ENCODE results near the gene OTOF. TPM values are rescaled to one million over a fixed set of nuclear protein-coding genes. Genes with fewer than 3 reads are reported as not detected.

The OTOF gene
- total and polyA plus RNA-seq, 5 donors: 0.15 to 0.25 (median 0.25) TPM; not detected in 2

- 77% methylated on average over 14 of the region's 14 CpGs for WGBS
- DNase-seq (peak in 1 of 3 donors; percentile 50), ATAC-seq (no peak)
- Histone ChIP-seq H3K27me3 (ENCODE audit: control insufficient read depth, insufficient read depth) (no peaks in the 10 kb centered on the region), H3K4me3 (ENCODE audit: low read length) (no peak overlapping the region), H3K27ac (ENCODE audit: low read length) (no peak overlapping the region), H3K4me1 (ENCODE audit: control insufficient read depth, insufficient read depth, low read length) (no peaks in the 10 kb centered on the region), H3K9me3 (ENCODE audit: control insufficient read depth, low read length) (no peaks in the 10 kb centered on the region)
- intact Hi-C loops (cut with DNase I): no loop called here
These were observed 13.3 kb downstream of the OTOF start for GRCh38 chr2:26464390-26465265.

GRCh38 chr2:26463244-26464192 is 14.4 kb downstream of the OTOF start:
- ATAC-seq (peak in 1 of 2 donors; percentile 49), DNase-seq (peak in 2 of 3 donors; percentile 32 to 44)
- H3K27ac ChIP-seq (ENCODE audit: low read length): no peak overlapping the region
- no peaks in the 10 kb centered on the region for H3K9me3 ChIP-seq (ENCODE audit: control insufficient read depth, low read length)
- no peaks in the 10 kb centered on the region for H3K4me1 ChIP-seq (ENCODE audit: control insufficient read depth, insufficient read depth, low read length)
- intact Hi-C loops (cut with DNase I): no loop called here
- WGBS: 88% methylated on average over 25 of the region's 25 CpGs
- H3K27me3 ChIP-seq (ENCODE audit: control insufficient read depth, insufficient read depth): no peaks in the 10 kb centered on the region
- H3K4me3 ChIP-seq (ENCODE audit: low read length): no peak overlapping the region

- Histone ChIP-seq H3K27me3 (ENCODE audit: control insufficient read depth, insufficient read depth) (no peaks in the 10 kb centered on the region), H3K9me3 (ENCODE audit: control insufficient read depth, low read length) (no peaks in the 10 kb centered on the region), H3K4me3 (ENCODE audit: low read length) (no peak overlapping the region), H3K27ac (ENCODE audit: low read length) (no peak overlapping the region), H3K4me1 (ENCODE audit: control insufficient read depth, insufficient read depth, low read length) (no peaks in the 10 kb centered on the region)
- peak in 2 of 3 donors; percentile 50 to 56 for DNase-seq
- peak in 1 of 2 donors; percentile 35 for ATAC-seq
- intact Hi-C loops (cut with DNase I): no loop called here
- WGBS: 86% methylated on average over 14 of the region's 14 CpGs
These were observed 15.2 kb downstream of the OTOF start for GRCh38 chr2:26462511-26463243.

GRCh38 chr2:26462100-26462499 is 15.8 kb downstream of the OTOF start:
- Histone ChIP-seq H3K27me3 (ENCODE audit: control insufficient read depth, insufficient read depth) (no peaks in the 10 kb centered on the region), H3K4me1 (ENCODE audit: control insufficient read depth, insufficient read depth, low read length) (no peaks in the 10 kb centered on the region), H3K27ac (ENCODE audit: low read length) (no peak overlapping the region), H3K4me3 (ENCODE audit: low read length) (no peak overlapping the region), H3K9me3 (ENCODE audit: control insufficient read depth, low read length) (no peaks in the 10 kb centered on the region)
- DNase-seq (peak in 2 of 3 donors; percentile 18 to 53), ATAC-seq (no peak)
- intact Hi-C loops (cut with DNase I): no loop called here
- WGBS: 91% methylated on average over 6 of the region's 6 CpGs

- WGBS: 89% methylated on average over 19 of the region's 19 CpGs
- intact Hi-C loops (cut with DNase I): no loop called here
- peak in 2 of 3 donors; percentile 29 to 40 for DNase-seq
These were observed 16.3 kb downstream of the OTOF start for GRCh38 chr2:26461601-26462023.

GRCh38 chr2:26460613-26461031 is 17.3 kb downstream of the OTOF start:
- Histone ChIP-seq H3K27ac (ENCODE audit: low read length) (no peak overlapping the region), H3K9me3 (ENCODE audit: control insufficient read depth, low read length) (no peaks in the 10 kb centered on the region), H3K4me3 (ENCODE audit: low read length) (no peak overlapping the region), H3K4me1 (ENCODE audit: control insufficient read depth, insufficient read depth, low read length) (no peaks in the 10 kb centered on the region), H3K27me3 (ENCODE audit: control insufficient read depth, insufficient read depth) (no peaks in the 10 kb centered on the region)
- ATAC-seq (no peak), DNase-seq (peak; percentile 9 to 37 (median 32))
- intact Hi-C loops (cut with DNase I): no loop called here
- 90% methylated on average over 19 of the region's 19 CpGs for WGBS

More at GRCh38 chr2:26461601-26462023, 16.3 kb downstream of the OTOF start:
- Histone ChIP-seq H3K4me1 (ENCODE audit: control insufficient read depth, insufficient read depth, low read length) (no peaks in the 10 kb centered on the region), H3K27ac (ENCODE audit: low read length) (no peak overlapping the region), H3K4me3 (ENCODE audit: low read length) (no peak overlapping the region), H3K27me3 (ENCODE audit: control insufficient read depth, insufficient read depth) (no peaks in the 10 kb centered on the region), H3K9me3 (ENCODE audit: control insufficient read depth, low read length) (no peaks in the 10 kb centered on the region)
- ATAC-seq: no peak

GRCh38 chr2:26459991-26460612 is 17.8 kb downstream of the OTOF start:
- ATAC-seq: no peak
- peak; percentile 4 to 41 (median 30) for DNase-seq
- no peaks in the 10 kb centered on the region for H3K27me3 ChIP-seq (ENCODE audit: control insufficient read depth, insufficient read depth)
- H3K27ac ChIP-seq (ENCODE audit: low read length): no peak overlapping the region
- H3K4me3 ChIP-seq (ENCODE audit: low read length): no peak overlapping the region
- H3K4me1 ChIP-seq (ENCODE audit: control insufficient read depth, insufficient read depth, low read length): no peaks in the 10 kb centered on the region
- WGBS: 77% methylated on average over 15 of the region's 15 CpGs
- H3K9me3 ChIP-seq (ENCODE audit: control insufficient read depth, low read length): no peaks in the 10 kb centered on the region
- intact Hi-C loops (cut with DNase I): no loop called here

- Histone ChIP-seq H3K27me3 (ENCODE audit: control insufficient read depth, insufficient read depth) (no peaks in the 10 kb centered on the region), H3K27ac (ENCODE audit: low read length) (no peak overlapping the region), H3K4me1 (ENCODE audit: control insufficient read depth, insufficient read depth, low read length) (no peaks in the 10 kb centered on the region), H3K4me3 (ENCODE audit: low read length) (no peak overlapping the region), H3K9me3 (ENCODE audit: control insufficient read depth, low read length) (no peaks in the 10 kb centered on the region)
- 88% methylated on average over 14 of the region's 14 CpGs for WGBS
- DNase-seq (peak in 2 of 3 donors; percentile 18 to 23), ATAC-seq (no peak)
- intact Hi-C loops (cut with DNase I): no loop called here
These were observed 19.4 kb downstream of the OTOF start for GRCh38 chr2:26458365-26459042.

GRCh38 chr2:26457695-26458364 is 20.1 kb downstream of the OTOF start:
- peak in 2 of 3 donors; percentile 23 to 31 for DNase-seq
- no peak overlapping the region for H3K27ac ChIP-seq (ENCODE audit: low read length)
- no peak for ATAC-seq
- no peaks in the 10 kb centered on the region for H3K27me3 ChIP-seq (ENCODE audit: control insufficient read depth, insufficient read depth)
- H3K4me1 ChIP-seq (ENCODE audit: control insufficient read depth, insufficient read depth, low read length): no peaks in the 10 kb centered on the region
- intact Hi-C loops (cut with DNase I): no loop called here
- no peaks in the 10 kb centered on the region for H3K9me3 ChIP-seq (ENCODE audit: control insufficient read depth, low read length)
- no peak overlapping the region for H3K4me3 ChIP-seq (ENCODE audit: low read length)
- 82% methylated on average over 19 of the region's 19 CpGs for WGBS

All from right cardiac atrium (tissue), 5 donors.